Gastroesophageal sphincter (tissue), 3 donors: Measurements from ENCODE around the gene LDB2.

Experiments
- CTCF ChIP-seq, 4 experiments: fragments of 200-600 bp in 2 of 4; fragments of 450-650 bp in 2 of 4; sonication (generic) in 1 of 4; IDR thresholded peaks; one replicate each; pipeline ENCODE4 v1.5.1; 2017 to 2019; ENCODE audit warnings: antibody characterized with exemption in 4 of 4, mild to moderate bottlenecking in 2 of 4, moderate library complexity in 2 of 4
- EP300 ChIP-seq: sonication (generic); formaldehyde crosslinking; IDR thresholded peaks from one replicate; pipeline ENCODE4 v1.6.1; 2017; ENCODE audit warnings: antibody characterized with exemption, mild to moderate bottlenecking
- POLR2A ChIP-seq, 2 donors: fragments of 450-650 bp; IDR thresholded peaks; one replicate each; pipeline ENCODE4 v1.6.1; 2017; ENCODE audit warnings: antibody characterized with exemption in 2 of 2, mild to moderate bottlenecking in 2 of 2, moderate library complexity in 1 of 2

DNA sequence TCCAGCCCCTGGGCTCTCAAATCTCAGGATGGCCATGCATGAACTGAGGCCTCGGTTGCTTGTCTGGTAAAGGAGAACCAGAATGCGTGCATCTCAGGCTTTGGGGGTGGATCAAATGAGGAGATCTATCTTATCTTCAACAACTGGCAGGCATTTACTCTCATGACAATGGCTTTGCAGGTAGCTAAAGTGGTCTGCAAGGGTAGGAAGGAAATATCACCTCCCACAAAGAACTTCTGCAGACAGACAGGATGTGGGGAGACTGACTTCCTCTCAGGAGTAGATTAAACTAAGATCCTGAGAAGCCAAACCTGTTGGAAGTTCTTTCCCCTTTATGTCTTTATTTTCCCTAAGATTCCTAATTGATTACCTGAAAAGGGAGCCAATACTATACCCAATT, 7.8 kb downstream of the LDB2 start:
- TF ChIP-seq CTCF (IDR thresholded peaks at IDR 0.05) (no peak), POLR2A (IDR thresholded peaks at IDR 0.05) (no peak), EP300 (no peak)
